GM18951 (cell line): ENCODE measurements around the gene TRIB2.

Experiments used
- POLR2A ChIP-seq: IDR thresholded peaks from 4 replicates; pipeline ENCODE4 v1.6.1; 2011; ENCODE audit warnings: mild to moderate bottlenecking; ENCODE audit not compliant: insufficient read length, insufficient read depth; ENCODE audit errors: extremely low read depth
- in situ Hi-C: fragments of 300-500 bp; cut with MboI; formaldehyde crosslinking; loops from one replicate; pipeline ENCODE4 v1.12.0; 2022; ENCODE audit warnings: low sequenced_read_pairs, mixed read lengths, inconsistent platforms; ENCODE audit not compliant: unreplicated experiment

Gene TRIB2

GRCh38 chr2:12719400-12720277, 2.9 kb downstream of the TRIB2 start:
- TF ChIP-seq POLR2A, result no peak
- in situ Hi-C loops, result no loop called here

GRCh38 chr2:12720278-12720620, 3.5 kb downstream of the TRIB2 start:
- in situ Hi-C loops, result no loop called here
- no peak for TF ChIP-seq POLR2A

- TF ChIP-seq POLR2A, result no peak
- in situ Hi-C loops, result no loop called here
These were observed 4.1 kb downstream of the TRIB2 start for GRCh38 chr2:12720754-12721378.

GRCh38 chr2:12721566-12722446, 5.1 kb downstream of the TRIB2 start:
- in situ Hi-C loops, result no loop called here
- TF ChIP-seq POLR2A, result no peak

GRCh38 chr2:12722447-12723316, 5.9 kb downstream of the TRIB2 start:
- in situ Hi-C loops, result no loop called here

GRCh38 chr2:12723736-12724463, 7.2 kb downstream of the TRIB2 start:
- no peak for TF ChIP-seq POLR2A
- in situ Hi-C loops, result no loop called here

More at GRCh38 chr2:12722447-12723316, 5.9 kb downstream of the TRIB2 start:
- TF ChIP-seq POLR2A, result no peak

GRCh38 chr2:12725233-12726187, 8.8 kb downstream of the TRIB2 start:
- in situ Hi-C loops, result no loop called here
- no peak for TF ChIP-seq POLR2A

- in situ Hi-C loops, result no loop called here
- TF ChIP-seq POLR2A, result no peak
These were observed 9.5 kb downstream of the TRIB2 start for GRCh38 chr2:12726271-12726670.

- no peak for TF ChIP-seq POLR2A
- in situ Hi-C loops, result no loop called here
These were observed 10.3 kb downstream of the TRIB2 start for GRCh38 chr2:12727065-12727464.

- TF ChIP-seq POLR2A, result no peak
- in situ Hi-C loops, result no loop called here
These were observed 10.9 kb downstream of the TRIB2 start for GRCh38 chr2:12727641-12728040.

GRCh38 chr2:12728221-12728777, 11.6 kb downstream of the TRIB2 start:
- no peak for TF ChIP-seq POLR2A
- in situ Hi-C loops, result no loop called here
